Measurements from ENCODE around the gene CALY.

GRCh38 chr10:133337370-133337725 is 652 bp upstream of the CALY start:
- TF ChIP-seq MAX (IDR thresholded peaks at IDR 0.05; ENCODE audit: low read depth), result no peak
- TF ChIP-seq CTCF (IDR thresholded peaks at IDR 0.05), result no peak
- TF ChIP-seq FOSL2 (IDR thresholded peaks at IDR 0.05; ENCODE audit: borderline replicate concordance, low read depth), result no peak
- TF ChIP-seq FOXJ3 (CRISPR knock-in tag; IDR thresholded peaks at IDR 0.05), result no peak
- TF ChIP-seq EZH2phosphoT487 (IDR thresholded peaks at IDR 0.05; ENCODE audit: borderline replicate concordance, low read depth), result no peak

All from SK-N-SH (cell line).